Osteoblast (primary cell): ENCODE results near the gene SH3RF2. TPM values are rescaled to one million over a fixed set of nuclear protein-coding genes. Genes with fewer than 3 reads are reported as not detected.
"Not testable (repeated sequence)": the region's sequence is repeated elsewhere in the genome, so short reads cannot be mapped to it uniquely, and the experiment has no call there.

Source experiments
- DNase-seq: peaks from one replicate; pipeline ENCODE4 v3.0.0; 2011; ENCODE audit warnings: low spot score, mixed read lengths; ENCODE audit not compliant: insufficient read length; ENCODE audit errors: missing footprints
- H2AFZ ChIP-seq: 2 replicates; pipeline ENCODE4 v1.6.0; 2011; ENCODE audit warnings: mild to moderate bottlenecking, low read length
- H3K27ac ChIP-seq: 2 replicates; pipeline ENCODE4 v1.5.1; 2011; ENCODE audit warnings: mild to moderate bottlenecking, low read depth, low read length, moderate library complexity
- H3K27me3 ChIP-seq: 2 replicates; pipeline ENCODE4 v1.6.0; 2012; ENCODE audit warnings: mild to moderate bottlenecking, control low read depth, inconsistent platforms, low read length, moderate library complexity; ENCODE audit not compliant: insufficient read depth
- H3K36me3 ChIP-seq: 2 replicates; pipeline ENCODE4 v1.5.1; 2011; ENCODE audit warnings: mild to moderate bottlenecking, low read length, control low read depth, moderate library complexity; ENCODE audit not compliant: insufficient read depth
- H3K4me1 ChIP-seq: 2 replicates; pipeline ENCODE4 v1.5.1; 2011; ENCODE audit warnings: mild to moderate bottlenecking, low read length, control low read depth, moderate library complexity; ENCODE audit not compliant: insufficient read depth
- H3K4me2 ChIP-seq: 2 replicates; pipeline ENCODE4 v1.6.0; 2011; ENCODE audit warnings: mild to moderate bottlenecking, low read length; ENCODE audit not compliant: insufficient read depth
- H3K4me3 ChIP-seq: fragments of 200-600 bp; sonication (generic); 3 replicates; pipeline ENCODE4 v1.5.1; 2012; ENCODE audit warnings: mild to moderate bottlenecking, low read length, inconsistent platforms; ENCODE audit not compliant: insufficient read depth
- H3K79me2 ChIP-seq: 2 replicates; pipeline ENCODE4 v1.6.0; 2012; ENCODE audit warnings: mild to moderate bottlenecking, low read length, control low read depth, inconsistent platforms; ENCODE audit not compliant: insufficient read depth
- H3K9me3 ChIP-seq: 2 replicates; pipeline ENCODE4 v1.5.1; 2011; ENCODE audit warnings: low read depth, low read length, control low read depth
- H4K20me1 ChIP-seq: 2 replicates; pipeline ENCODE4 v1.6.0; 2012; ENCODE audit warnings: mild to moderate bottlenecking, low read length, control low read depth; ENCODE audit not compliant: insufficient read depth
- CTCF ChIP-seq: IDR thresholded peaks from 2 replicates; pipeline ENCODE4 v1.5.1; 2011; ENCODE audit warnings: mild to moderate bottlenecking, low read depth, low read length, moderate library complexity; ENCODE audit errors: extremely low read depth
- total RNA-seq: library from RNA; depleted of rRNA; stranded (reverse); fragments of >200 nt; gene quantifications from 2 replicates; pipeline ENCODE4 v1.2.3, GENCODE V29; 2012

SH3RF2 gene
- total RNA-seq, 1 donor, result 4.0 TPM

- Histone ChIP-seq H3K79me2 (no peaks in the 10 kb centered on the region), H2AFZ (no peak overlapping the region), H3K27ac (no peak overlapping the region), H3K4me2 (no peak overlapping the region), H3K9me3 (no peaks in the 10 kb centered on the region), H3K27me3 (no peaks in the 10 kb centered on the region), H4K20me1 (no peaks in the 10 kb centered on the region), H3K4me3 (no peak overlapping the region), H3K36me3 (no peaks in the 10 kb centered on the region), H3K4me1 (peaks cover 20% of the 10 kb centered on the region)
- no peak for TF ChIP-seq CTCF
- no peak for DNase-seq
Observed at GRCh38 chr5:145949474-145949873, 13.1 kb downstream of the SH3RF2 start.

GRCh38 chr5:145951071-145951470, 14.7 kb downstream of the SH3RF2 start:
- no peaks in the 10 kb centered on the region for H4K20me1 ChIP-seq
- H3K79me2 ChIP-seq, result no peaks in the 10 kb centered on the region
- no peak for TF ChIP-seq CTCF
- no peaks in the 10 kb centered on the region for H3K36me3 ChIP-seq
- no peak overlapping the region for H3K4me2 ChIP-seq
- H3K27ac ChIP-seq, result no peak overlapping the region
- H3K4me3 ChIP-seq, result no peak overlapping the region
- H3K9me3 ChIP-seq, result no peaks in the 10 kb centered on the region
- no peaks in the 10 kb centered on the region for H3K27me3 ChIP-seq
- DNase-seq, result no peak
- no peak overlapping the region for H2AFZ ChIP-seq
- peaks cover 14% of the 10 kb centered on the region for H3K4me1 ChIP-seq

GRCh38 chr5:145953202-145953601, 16.8 kb downstream of the SH3RF2 start:
- no peaks in the 10 kb centered on the region for H3K27me3 ChIP-seq
- no peaks in the 10 kb centered on the region for H4K20me1 ChIP-seq
- H3K79me2 ChIP-seq, result no peaks in the 10 kb centered on the region
- H2AFZ ChIP-seq, result no peak overlapping the region
- H3K4me1 ChIP-seq, result no peaks in the 10 kb centered on the region
- H3K4me3 ChIP-seq, result no peak overlapping the region
- DNase-seq, result no peak
- no peak for TF ChIP-seq CTCF
- H3K4me2 ChIP-seq, result no peak overlapping the region
- H3K27ac ChIP-seq, result no peak overlapping the region
- H3K36me3 ChIP-seq, result no peaks in the 10 kb centered on the region
- H3K9me3 ChIP-seq, result no peaks in the 10 kb centered on the region

GRCh38 chr5:145954140-145954539, 17.8 kb downstream of the SH3RF2 start:
- not testable (repeated sequence) for H3K27ac ChIP-seq, H3K79me2 ChIP-seq, DNase-seq, H3K4me3 ChIP-seq, H4K20me1 ChIP-seq, H2AFZ ChIP-seq, H3K36me3 ChIP-seq, H3K27me3 ChIP-seq, H3K9me3 ChIP-seq, H3K4me1 ChIP-seq, H3K4me2 ChIP-seq
